Stimulated activated CD4-positive, alpha-beta T cell treated with anti-CD3 and anti-CD28 coated beads, TNF-alpha, amount 100 ng/mL, for 4 hours (primary cell): ENCODE data around the gene PDE9A.

Source experiments
- DNase-seq, 3 experiments: peaks; one replicate each; pipeline ENCODE4 v3.0.0-alpha.2; 2020; ENCODE audit warnings: low read depth in 3 of 3

The PDE9A gene

DNA sequence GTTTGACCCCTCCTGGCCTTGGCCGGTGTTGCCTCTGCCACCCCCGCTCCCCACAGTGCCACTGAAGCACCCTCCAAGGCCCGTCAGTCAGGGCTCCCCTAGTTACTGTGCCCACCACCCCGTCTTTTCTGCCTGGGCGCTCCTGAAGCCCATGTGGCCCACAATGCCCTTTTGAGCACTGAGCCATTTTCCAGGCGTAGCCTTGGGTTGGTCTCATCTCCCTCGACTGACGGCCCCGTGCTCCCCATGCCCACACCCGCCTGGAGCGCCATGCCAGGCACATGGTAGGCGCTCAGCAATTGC is 118.0 kb downstream of the PDE9A start:
- DNase-seq: no peak

DNA sequence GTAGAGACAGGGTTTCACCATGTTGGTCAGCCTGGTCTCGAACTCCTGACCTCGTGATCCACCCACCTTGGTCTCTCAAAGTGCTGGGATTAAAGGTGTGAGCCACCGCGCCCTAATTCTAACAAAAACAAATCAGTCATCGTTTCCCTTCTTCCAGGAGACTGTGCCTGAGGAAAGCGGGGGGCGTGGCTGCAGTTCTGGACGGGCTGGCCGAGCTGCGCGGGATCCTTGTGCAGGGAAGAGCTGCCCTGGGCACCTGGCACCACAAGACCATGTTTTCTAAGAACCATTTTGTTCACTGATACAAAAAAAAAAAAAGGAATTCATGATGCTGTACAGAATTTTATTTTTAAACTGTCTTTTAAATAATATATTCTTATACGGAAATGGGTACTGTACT is 121.7 kb downstream of the PDE9A start:
- DNase-seq: no peak

DNA sequence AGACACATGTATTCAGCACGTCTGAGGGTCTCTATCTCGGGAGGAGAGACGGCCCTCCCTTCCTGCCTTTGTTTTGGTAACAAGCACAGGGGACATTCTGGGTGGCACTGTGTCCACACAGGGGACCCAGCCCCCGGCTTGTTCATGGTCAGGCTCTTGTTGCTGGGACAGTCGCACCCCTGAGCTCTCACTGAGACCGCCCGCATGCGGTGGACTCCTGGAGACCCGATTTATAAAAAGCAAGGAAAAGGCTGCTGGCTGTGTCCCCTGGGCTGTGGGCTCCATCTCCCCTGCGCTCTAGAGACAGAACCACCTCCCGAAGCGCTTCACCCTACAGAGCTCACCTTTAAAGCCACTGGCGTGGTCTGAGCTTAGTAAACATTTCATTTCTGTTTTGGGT is 122.5 kb downstream of the PDE9A start:
- no peak for DNase-seq

DNA sequence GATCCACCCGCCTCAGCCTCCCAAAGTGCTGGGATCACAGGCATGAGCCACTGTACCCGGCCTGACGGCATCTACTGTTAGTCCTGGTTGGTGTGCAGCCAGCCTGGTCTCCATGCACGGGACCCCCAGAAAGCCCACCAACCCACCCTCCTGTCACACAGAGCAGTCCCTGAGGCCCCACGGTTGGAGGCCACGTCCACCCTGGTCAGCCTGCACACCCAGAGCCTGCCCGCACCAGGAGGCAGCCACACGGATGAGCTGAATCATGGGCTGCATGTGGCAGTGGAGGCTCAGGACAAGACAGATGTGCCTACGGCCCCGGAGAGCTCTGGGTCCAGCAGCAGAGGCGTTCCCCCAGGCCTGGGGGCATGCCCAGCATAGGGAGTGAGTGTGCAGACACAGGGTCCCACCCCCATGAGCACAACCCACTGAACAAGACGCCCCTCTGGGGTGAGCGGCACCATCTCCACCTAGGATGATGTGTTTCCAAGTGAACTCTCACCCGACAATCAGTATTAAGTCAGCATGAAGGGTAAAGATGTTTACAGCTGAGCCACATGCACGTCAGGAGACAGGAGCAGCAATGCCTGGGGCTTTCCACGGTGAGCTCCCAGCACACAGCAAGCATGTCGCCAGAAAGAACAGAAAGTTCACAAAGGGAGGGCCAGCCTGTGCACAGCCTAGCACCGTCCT is 123.8 kb downstream of the PDE9A start:
- DNase-seq: no peak

DNA sequence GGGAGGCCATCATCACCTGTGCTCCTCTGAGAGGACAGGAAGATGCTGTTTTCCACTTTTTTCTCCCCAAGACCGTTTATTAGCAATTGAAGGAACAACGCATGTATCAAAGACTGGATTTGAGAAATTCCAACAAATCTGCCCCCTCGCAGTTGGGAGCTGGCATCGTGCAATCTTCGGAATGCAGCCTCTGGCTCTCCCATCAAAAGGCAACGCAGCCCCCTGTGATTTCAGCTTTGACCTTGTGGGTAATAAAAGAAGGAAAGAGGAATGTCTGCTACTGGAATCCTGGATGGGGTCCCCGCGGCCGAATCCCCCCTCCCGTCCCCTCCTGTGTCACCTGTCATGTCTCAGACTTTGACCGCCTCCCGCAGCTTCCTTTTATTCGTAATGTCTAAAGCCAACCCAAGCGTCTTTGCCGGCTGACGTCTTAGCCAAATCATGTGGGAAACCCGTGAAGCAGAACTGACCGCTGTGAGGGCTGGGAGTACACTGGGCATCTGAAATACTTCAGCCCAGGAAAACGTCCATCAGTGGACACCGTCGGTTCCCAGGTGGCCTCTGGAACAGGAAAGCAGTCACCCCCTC is 124.4 kb downstream of the PDE9A start:
- DNase-seq: no peak

DNA sequence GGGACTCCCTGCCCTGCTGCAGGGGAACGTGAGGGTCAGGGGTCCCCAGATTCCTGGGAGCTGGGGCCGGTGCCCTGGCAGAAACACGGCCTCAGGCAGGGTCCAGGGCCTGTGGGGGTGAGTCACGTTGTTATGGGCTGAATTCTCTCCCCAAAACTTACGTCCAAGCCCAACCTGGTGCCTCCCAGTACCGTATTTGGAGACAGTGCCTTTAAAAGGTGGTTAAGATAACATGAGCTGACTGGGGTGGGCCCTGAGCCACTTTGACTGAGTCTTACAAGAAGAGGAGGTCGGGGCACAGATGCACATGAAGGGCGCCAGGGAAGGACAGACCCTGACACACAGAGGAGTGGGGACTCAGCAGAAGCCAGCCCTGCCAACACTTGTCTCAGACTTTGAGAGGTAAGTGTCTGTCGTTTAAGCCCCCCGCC is 126.0 kb downstream of the PDE9A start:
- no peak for DNase-seq

DNA sequence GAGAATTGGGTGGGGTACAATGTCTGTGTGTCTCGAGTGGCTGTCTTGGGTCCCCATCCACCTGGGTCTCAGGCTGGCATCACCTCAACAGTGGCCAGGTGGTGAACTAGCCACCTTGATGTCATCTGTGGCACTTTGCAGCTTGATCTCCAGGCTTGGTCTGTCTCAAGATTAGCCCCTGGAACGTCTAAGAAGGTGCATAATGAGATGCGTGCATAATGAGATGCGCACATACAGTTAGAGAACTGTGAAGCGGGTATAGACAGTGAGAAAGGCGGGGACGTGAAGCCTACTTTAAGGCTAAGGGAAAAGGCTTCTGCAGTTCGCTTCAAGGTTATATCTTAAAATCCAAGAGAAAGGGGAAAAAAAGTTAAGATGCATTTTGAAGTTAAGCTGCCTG is 127.2 kb downstream of the PDE9A start:
- no peak for DNase-seq

DNA sequence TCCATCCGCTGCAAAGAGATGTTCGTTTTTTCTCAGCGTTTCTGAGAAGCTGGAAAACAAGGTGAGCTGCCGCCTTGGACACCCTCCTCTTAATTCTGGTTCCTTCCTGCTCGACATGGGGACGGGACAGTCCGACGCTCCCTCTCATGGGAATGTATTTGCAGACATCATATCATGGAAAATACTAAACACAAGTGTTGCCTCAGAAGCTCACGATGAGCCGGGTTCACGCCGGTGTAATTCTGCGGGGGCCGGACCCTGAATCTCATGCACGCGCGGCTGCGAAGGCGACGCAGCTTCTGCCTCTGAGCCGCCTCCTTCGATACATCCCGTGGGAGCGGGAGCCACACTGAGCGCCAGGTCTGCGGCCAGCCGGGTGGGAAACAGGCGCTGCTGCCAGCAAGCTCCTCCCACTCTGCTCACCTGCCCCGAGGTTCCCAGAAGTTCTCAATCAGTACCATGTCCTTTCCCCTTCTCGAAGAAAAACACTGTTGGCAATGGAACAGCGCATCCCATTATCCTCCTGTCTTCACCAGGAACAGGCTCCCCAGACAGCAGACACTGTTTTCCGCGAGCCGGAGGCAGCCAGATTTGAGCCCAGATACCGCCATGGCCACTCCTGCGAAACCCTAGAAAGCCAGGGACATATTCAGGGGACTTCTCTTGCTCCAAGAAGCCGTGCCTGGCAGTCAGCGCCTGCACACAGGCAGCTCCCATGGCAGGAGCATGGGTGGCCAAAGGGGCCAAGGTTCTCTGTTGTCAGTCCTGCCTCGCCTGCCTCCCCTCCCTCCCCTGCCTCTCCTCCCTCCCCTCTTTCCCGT is 127.9 kb downstream of the PDE9A start:
- no peak for DNase-seq

DNA sequence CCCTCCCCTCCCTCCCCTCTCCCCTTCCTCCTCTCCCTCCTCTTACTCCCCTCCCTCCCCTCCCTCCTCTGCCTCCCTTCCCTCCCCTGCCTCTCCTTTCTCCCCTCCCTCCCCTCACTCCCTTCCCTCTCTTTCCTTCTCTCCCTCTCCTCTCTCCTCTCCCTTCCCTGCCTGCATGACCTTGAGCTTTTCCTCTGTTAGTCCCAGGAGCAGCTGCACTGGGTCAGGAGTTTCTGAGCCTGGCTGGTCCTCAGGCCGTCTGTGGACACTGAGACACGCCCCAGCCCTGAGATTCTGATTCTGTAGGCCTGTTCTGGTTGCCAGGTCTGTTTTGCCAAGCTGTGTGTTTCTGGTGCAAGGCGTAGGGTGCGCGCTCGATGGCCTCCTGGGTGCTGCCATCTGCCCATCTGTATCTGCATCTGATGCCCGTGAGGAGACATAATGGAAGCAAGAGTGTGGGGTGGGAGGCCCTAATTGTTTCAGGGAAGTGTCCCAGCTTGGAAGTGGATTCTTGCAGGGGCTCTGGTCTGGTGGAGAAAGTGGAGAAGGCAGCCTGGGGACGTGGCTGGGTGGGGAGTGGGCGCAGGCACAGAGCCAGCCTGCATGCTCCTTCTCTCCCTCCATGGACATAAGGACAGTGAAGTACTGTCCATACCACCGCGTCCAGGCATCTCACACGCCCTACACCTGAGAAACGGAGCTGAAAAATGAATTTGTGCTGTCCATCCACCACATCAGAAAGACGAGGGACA is 128.7 kb downstream of the PDE9A start:
- DNase-seq: no peak

DNA sequence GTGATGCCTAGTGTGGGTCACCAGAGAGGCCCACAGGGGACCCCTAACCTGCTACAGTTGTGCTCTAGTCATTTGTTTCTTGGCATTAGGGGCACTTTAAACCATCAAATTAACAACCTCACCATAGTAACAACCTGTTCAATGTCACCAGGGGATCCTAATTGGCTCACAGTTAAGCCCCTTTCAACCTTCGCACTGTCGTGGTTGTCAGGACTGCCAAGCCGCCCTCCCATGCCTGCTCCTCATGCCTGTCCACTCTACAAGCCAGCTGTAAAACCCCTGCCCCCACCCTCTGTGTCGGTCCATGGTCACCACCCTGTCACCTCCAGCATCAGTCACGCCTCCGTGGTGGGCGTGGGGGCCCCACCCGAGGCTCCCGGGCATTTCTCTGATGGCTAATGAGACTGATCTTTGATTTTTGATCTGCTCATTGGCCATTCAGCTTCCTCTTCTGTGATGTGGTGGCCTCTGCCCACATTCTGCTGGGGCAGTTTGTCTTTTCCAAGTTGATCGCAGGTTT is 129.4 kb downstream of the PDE9A start:
- no peak for DNase-seq

DNA sequence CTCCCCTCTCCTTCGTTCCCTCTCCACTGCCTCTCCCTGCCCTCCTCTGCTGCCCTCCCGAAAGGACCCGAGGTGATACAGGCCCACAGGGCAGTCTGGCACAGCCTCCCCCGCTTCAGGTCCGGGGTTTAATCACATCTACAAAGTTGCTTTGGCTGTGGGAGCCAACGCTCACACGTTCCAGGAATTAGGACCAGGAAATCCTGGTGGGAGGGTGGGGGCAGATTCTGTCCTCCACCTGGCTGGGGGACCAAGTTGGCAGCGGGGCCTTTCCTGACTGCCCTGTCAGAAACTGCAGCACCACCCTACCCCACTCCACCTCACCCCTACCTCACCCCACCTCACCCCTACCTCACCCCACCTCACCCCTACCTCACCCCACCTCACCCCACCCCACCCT is 130.9 kb downstream of the PDE9A start:
- no peak for DNase-seq

DNA sequence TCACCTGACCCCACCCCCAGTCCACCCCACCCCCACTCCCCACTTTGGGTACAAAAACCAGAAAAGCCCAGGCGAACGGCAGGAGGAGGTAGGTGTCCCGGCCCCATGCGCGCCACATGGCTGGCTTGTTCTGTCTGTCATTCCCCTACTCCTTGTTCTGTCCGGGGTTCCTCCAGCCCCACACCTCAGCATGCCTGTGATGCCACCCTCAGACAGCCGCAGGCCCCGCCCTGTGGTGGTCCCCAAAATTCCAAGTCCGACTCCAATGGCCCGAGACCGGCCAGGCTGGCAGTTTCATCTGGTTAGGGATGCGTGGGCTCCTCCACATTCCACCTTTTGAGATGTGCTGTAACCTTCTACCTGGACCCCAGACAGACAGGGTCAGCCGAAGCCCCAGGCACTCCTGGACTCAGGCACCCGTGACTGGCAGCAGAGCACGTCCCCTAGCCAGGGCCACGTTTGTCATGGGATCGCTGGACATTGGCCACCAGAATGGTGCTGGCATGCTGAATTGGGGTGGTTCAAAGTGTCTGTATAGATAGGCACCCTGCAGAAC is 131.6 kb downstream of the PDE9A start:
- no peak for DNase-seq

DNA sequence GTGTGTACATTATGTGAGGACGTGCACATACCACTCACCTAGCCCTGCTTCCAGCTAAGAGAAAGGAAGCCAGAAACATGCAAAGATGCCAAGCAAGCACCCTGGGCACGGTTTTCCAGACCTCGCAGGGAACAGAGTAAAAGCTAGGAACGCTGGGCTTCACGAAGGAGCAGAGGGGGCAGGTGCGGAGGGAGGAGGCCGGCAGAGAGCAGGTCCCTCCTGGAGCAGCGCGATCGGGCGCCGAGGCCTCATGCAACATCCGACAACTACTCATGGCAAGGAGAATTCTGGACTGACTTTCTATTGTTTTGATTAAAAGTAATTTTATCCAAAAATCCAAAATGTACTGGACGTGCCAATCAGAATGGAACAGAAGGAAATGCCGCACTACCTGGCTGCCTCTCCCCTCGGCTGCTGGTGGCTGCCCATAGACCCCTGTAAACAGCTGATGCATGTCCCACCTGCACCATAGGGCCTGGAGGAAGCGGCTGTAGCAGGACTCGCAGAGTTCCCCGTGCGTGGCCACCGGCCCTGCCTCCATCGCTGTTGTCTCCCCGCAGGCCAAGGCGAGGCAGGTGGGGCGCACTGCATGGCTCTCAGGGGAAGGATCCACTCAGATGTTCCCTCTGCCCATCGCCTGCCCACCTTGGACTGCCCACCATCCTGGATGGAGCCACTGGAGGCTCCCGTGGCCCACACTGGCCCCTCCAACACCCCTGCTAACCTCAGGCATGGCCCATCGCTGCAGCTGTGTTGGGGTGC is 132.4 kb downstream of the PDE9A start:
- DNase-seq: no peak

DNA sequence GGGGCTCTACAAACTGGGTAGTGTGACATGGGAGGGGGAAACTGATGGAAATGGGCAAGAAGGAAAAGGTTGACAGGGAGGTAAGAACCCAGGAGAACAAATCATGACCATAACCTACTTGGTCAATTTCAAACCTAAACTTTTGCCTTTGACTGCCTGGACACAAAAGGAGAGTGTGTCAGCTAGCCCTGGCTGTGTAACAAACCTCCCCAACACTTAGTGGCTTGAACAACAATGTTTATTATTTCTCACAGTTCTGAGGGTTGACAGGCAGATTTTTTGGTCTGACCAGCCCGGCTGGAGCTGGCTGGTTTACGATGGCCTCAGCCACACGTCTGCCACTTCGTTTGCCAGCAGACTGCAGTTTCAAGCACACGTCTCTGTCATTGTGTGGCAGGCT is 133.5 kb downstream of the PDE9A start:
- no peak for DNase-seq

DNA sequence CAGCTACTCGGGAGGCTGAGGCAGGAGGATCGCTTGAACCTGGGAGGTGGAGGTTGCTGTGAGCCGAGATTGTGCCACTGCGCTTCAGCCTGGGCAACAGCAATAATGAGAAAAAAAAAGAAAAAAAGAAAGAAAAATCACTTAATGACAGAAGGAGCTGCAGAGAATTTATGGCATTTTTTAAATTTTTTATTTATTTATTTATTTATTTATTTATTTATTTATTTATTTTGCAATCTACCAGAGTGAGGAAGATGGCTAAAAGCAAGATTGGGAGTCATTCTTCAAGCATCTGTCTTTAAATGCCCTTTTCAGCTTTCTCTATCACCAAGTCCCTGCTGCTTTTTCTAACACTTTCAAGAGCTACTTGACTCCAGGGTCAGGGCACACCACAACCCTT is 134.2 kb downstream of the PDE9A start:
- DNase-seq: no peak

DNA sequence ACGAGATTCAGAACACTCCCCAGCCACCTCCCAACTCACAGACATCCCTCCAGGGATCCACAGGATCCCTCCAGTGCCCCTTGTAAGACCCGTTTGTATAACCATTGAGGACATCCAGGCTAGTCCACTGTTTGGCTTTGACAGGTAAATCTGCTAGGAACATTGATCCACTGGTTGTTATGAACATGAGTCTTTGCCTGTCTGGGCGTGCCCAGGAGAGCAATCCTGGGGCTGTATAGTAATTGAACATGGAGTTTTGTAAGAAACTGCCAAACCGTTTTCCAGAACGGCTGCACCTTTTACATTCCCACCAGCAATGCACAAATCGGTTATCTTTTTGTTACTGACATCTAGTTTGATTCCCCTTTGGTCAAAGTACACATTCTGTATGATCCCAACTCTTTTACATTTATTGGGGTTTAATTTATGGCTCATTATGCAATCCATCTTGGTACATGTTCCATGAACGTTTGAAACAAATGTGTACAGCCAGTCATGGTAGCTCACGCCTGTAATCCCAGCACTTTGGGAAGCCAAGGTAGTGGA is 137.2 kb downstream of the PDE9A start:
- DNase-seq: no peak

DNA sequence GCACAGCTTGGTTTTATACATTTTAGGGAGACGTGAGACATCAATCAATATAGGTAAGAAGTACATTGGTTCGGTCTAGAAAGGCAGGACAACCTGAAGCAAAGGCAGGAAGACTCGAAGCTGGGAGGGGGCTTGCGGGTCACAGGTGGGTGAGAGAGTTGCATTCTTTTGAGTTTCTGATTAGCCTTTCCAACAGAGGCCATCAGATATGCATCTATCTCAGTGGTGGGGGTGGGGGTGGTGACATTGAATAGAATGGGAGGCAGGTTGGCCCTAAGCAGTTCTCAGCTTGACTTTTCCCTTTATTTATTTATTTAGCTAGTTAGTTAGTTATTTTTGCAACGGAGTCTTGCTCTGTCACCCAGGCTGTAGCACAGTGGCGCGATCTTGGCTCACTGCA is 140.4 kb downstream of the PDE9A start:
- DNase-seq: no peak

DNA sequence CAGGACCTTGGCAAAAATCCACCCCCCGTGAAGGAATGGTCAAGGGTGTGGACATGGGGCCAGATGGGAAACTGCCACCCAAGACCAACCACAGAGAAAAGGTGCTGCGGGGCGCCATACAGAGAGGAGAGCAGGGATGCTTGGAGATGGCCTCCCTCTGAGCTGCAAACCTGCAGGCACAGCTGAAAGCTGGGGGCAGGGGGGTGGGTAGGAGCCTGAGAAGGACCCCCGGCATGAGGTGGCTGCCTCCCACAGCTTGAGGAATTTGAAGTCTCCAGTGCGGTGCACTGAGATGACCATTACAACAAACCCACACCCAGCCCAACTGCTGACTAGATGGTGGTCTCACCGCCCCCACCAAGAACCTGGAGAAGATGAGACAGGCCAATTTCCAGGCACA is 141.1 kb downstream of the PDE9A start:
- DNase-seq: no peak

DNA sequence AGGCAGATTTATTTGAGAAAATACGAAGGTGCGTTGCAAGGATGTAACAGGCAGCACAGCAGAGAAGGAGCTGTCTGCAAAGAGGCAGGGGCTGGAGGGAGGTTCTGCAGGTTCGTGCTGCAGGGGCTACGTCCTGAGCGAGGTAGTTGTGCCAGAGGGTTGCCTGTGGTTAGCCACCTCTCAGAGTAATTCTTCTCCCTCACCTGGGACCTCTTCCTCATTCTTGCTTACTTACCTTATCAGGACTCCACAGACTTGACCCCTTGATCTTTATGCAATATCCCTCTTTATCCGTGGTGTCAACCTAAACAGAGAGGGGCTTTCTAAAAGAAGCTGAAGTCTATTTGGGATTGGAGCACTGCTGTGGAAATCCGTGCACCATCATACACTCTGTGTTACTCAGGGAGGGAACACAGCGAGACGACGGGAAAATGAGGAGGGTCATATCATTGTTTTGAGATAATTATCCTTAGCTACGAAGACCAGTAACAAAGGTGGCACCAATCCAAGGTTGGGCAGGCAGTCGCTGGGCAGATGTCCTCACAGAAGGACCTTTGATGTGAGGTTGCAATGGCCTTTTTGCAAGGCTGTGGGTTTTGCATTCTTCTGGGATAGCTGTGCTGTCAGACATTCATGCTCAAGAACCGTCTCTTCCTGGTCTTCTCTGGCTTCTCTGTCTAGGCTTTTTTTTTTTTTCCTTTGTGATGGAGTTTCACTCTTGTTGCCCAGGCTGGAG is 143.1 kb downstream of the PDE9A start:
- no peak for DNase-seq

DNA sequence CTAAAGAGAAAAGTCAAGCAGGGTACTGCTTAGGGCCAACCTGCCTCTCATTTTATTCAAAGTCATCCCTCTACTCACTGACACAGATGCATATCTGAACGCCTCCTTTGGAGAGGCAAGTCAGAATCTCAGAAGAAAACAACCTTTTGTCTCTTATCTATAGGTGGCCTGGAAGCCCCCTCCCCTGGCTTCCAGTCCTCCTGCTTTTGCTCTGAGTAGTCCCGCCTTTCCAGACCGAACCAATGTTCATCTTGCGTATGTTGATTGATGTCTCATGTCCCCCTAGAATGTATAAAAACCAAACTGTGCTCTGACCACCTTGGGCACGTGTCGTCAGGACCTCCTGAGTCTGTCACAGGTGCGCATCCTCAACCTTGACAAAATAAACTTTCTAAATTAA is 144.1 kb downstream of the PDE9A start:
- DNase-seq: no peak
